Measurements from ENCODE around the gene MT1M.

MT1M gene

GRCh38 chr16:56629531-56629930 is 2.9 kb upstream of the MT1M start:
- no peak for DNase-seq

- DNase-seq: no peak
These were observed 2.3 kb upstream of the MT1M start for GRCh38 chr16:56630134-56630533.

- no peak for DNase-seq
These were observed 1.3 kb upstream of the MT1M start for GRCh38 chr16:56631197-56631596.

DNA sequence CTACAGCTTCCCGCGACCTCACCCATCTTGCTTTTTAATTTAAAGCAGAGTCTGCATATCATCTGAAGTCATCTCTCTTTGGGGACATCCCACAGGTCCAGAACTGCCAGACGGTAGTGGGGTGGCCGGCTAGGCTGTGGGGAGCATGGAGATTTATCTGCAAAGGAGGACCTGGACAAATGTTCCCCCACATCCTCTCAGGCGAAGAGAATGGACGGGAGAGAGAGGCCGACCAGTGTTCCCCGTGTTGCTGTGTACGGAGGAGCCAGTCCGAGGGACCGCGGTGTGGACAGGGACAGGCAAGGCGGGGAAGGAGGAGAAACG is 665 bp upstream of the MT1M start:
- no peak for DNase-seq

GRCh38 chr16:56632848-56633365 is 448 bp downstream of the MT1M start:
- no peak for DNase-seq

- DNase-seq: no peak
These were observed 1.1 kb downstream of the MT1M start for GRCh38 chr16:56633535-56633934.

DNA sequence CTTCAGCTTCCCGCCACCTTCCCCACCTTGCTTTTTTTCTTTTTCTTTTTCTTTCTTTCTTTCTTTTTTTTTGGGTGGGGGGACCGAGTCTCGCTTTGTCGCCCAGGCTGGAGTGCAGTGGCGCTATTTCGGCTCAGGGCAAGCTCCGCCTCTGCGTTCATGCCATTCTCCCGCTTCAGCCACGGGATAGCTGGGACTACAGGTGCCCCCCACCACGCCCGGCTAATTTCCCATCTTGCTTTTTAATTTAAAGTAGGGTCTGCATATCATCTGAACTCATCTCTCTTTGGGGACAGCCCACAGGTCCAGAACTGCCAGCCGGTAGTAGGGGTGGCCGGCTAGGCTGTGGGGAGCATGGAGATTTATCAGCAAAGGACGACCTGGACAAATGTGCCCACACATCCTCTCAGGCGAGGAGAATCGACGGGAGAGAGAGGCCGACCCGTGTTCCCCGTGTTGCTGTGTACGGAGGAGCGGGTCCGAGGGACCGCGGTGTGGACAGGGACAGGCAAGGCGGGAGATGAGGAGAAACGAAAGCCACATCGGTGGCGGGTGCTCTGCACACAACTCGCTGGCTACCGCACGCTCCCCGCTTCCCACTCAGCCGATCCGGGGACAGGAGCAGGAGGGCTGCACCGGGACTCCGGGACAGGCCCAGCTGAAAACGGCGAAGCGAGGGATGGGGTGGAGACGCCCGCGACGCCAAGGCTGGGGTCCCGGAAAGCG is 2.4 kb downstream of the MT1M start:
- no peak for DNase-seq

DNA sequence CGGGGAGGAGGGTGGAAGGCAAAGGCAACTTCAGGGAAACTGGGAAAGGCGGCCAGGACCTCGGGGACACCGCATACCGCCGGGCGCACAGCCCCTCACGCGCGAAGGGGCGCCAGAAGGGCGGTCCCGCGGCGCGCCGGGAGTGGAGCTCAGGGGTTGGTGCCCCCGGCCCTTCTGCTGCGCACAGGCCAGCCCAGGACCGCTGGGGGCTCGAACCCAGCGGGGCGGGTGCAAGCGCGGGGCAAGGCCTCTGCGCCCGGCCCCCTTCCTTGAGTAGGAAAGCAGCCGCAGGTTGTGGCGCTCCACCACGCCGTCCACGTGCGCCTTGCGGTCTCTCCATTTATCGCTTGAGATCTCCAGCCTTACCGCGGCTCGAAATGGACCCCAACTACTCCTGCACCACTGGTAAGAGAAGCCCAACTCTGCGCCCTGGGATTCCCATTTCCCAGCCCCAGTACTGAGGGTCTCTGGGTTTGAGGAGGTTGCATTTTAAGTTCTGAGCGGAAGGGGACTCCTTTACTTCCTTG is 3.0 kb downstream of the MT1M start:
- no peak for DNase-seq

- DNase-seq: no peak
These were observed 4.4 kb downstream of the MT1M start for GRCh38 chr16:56636616-56637413.

GRCh38 chr16:56637814-56638750 is 5.6 kb downstream of the MT1M start, which contains the start of gene MT1A:
TSS of gene MT1A (plus strand) at chr16:56638666. CDS start at chr16:56638739, 73 bp downstream.
- DNase-seq: no peak

GRCh38 chr16:56639045-56639444 is 6.6 kb downstream of the MT1M start:
- no peak for DNase-seq

- no peak for DNase-seq
These were observed 7.6 kb downstream of the MT1M start for GRCh38 chr16:56640076-56640475.

- DNase-seq: no peak
These were observed 8.7 kb downstream of the MT1M start for GRCh38 chr16:56641166-56641565.

GRCh38 chr16:56643080-56643778 is 10.8 kb downstream of the MT1M start:
- DNase-seq: no peak

GRCh38 chr16:56643833-56644232 is 11.4 kb downstream of the MT1M start:
- DNase-seq: no peak

GRCh38 chr16:56645311-56645710 is 12.9 kb downstream of the MT1M start:
- DNase-seq: no peak

GRCh38 chr16:56645838-56646237 is 13.4 kb downstream of the MT1M start:
- DNase-seq: no peak

- DNase-seq: no peak
These were observed 15.4 kb downstream of the MT1M start for GRCh38 chr16:56647641-56648431.

DNA sequence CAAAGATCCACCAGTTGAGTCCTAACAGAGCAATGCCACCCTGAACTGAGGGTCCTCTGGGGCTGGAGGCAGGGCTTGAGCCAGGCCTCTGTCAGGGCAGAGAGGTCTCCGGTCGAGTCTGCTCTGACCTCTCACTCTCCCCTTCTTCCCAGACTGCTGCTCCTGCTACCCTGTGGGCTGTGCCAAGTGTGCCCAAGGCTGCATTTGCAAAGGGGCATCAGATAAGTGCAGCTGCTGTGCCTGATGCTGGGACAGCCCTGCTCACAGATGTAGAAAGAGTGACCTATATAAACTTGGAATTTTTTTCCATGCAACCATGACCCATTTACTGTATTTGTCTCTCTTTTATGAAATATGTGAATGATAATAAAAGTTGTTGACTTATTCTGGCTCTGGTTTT is 16.8 kb downstream of the MT1M start:
- no peak for DNase-seq

DNA sequence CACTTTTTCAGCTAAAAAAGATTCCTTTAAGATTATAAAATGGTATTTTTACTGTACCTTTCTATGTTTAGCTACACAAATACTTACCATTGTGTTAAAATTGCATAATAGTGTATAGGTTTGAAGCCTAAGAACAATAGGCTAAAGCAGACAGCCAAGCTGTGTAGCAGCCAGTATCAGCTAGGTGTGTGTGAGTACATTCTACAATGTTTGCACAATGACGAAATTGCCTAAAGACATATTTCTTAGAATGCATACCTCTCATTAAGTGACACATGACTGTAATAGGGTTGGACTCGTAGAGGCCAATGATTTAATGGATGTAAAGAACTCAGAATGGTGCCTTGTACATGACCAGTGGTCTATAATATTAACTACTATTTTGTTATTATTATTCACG is 17.4 kb downstream of the MT1M start:
- DNase-seq: no peak

GRCh38 chr16:56651586-56651985 is 19.1 kb downstream of the MT1M start, which contains the start of gene MT1B:
TSS of gene MT1B (plus strand) at chr16:56651886. CDS start at chr16:56651954, 68 bp downstream.
- DNase-seq: no peak

Data from NCI-H2029 treated with DMSO at 0.1 percent for 48 hours (cell line).